HG03575 (cell line): ENCODE data around the gene TAF4B.
"Not testable (repeated sequence)": the region's sequence is repeated elsewhere in the genome, so short reads cannot be mapped to it uniquely, and the experiment has no call there.

ENCODE experiments used
- ATAC-seq: cut with Tn5 transposase; IDR thresholded peaks from one replicate; pipeline ENCODE4 v1.9.1; 2021; ENCODE audit not compliant: unreplicated experiment, insufficient number of reproducible peaks, low FRiP score; ENCODE audit errors: extremely low read depth

The TAF4B gene, protein sequence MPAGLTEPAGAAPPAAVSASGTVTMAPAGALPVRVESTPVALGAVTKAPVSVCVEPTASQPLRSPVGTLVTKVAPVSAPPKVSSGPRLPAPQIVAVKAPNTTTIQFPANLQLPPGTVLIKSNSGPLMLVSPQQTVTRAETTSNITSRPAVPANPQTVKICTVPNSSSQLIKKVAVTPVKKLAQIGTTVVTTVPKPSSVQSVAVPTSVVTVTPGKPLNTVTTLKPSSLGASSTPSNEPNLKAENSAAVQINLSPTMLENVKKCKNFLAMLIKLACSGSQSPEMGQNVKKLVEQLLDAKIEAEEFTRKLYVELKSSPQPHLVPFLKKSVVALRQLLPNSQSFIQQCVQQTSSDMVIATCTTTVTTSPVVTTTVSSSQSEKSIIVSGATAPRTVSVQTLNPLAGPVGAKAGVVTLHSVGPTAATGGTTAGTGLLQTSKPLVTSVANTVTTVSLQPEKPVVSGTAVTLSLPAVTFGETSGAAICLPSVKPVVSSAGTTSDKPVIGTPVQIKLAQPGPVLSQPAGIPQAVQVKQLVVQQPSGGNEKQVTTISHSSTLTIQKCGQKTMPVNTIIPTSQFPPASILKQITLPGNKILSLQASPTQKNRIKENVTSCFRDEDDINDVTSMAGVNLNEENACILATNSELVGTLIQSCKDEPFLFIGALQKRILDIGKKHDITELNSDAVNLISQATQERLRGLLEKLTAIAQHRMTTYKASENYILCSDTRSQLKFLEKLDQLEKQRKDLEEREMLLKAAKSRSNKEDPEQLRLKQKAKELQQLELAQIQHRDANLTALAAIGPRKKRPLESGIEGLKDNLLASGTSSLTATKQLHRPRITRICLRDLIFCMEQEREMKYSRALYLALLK

DNA sequence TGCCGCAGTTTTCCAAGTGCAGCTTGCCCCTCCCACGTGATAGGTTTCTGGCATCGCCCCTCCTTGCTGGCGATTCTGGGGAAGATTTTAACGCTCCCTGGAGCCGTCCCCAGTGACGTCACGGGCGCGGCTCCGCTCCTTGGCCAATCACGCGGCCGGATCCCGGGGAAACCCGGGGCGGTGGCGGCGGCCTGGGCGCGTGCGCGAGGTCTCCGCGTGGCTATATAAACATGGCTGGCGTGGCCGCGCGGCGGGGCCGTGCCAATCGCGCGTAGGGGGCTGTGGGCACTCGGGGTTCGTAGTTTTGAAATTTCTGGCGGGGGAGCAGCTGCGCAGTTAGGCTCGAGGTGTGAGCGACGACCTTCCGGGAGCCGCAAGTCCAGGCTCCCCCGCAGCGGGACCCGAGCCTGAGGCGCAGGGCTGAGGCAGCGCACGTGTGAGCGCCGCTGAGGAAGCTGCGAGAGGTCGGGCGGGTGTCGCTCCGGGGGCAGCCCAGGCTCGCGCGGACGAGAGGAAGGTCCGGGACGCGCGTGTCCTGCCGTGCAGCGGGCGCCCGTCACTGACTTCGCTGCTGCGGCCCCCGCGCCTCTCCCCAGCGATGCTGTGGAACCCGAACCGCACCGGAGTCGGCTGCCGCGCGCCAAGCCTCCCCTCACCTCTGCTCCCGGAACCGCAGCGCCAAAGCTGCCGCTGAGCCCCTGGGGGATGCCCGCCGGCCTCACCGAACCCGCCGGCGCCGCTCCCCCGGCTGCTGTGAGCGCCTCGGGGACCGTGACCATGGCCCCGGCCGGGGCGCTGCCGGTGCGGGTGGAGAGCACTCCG, at the start of gene TAF4B:
Gene TAF4B, plus strand, starts transcription at position 217 of the 822 bp plus-strand sequence. Its CDS starts 489 bp downstream, at position 706.
- ATAC-seq, result peak; percentile 28

- no peak for ATAC-seq
Measured at GRCh38 chr18:26181343-26181826, 44.9 kb upstream of the TAF4B start.

GRCh38 chr18:26183395-26184112, 42.7 kb upstream of the TAF4B start:
- ATAC-seq, result no peak

GRCh38 chr18:26185267-26185666, 41.0 kb upstream of the TAF4B start:
- no peak for ATAC-seq

DNA sequence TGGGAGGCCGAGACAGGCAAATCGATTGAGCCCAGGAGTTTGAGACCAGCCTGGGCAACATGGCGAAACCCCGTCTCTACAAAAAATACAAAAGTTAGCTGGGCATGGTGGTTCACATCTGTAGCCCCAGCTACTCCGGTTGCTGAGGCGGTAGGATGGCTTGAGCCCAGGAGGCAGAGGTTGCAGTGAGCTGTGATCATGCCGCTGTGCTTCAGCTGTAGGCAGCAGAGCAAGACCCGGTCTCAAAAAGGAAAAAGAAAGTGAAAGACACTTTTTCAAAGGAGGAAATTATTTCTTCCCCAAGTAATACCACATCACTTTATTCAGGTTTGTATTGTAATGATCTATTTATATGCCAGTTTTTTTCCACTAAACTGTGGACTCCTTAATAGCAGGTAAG, 35.7 kb upstream of the TAF4B start:
- ATAC-seq, result peak; percentile 72

GRCh38 chr18:26192233-26192632, 34.0 kb upstream of the TAF4B start:
- no peak for ATAC-seq

- no peak for ATAC-seq
Measured at GRCh38 chr18:26196605-26197004, 29.6 kb upstream of the TAF4B start.

DNA sequence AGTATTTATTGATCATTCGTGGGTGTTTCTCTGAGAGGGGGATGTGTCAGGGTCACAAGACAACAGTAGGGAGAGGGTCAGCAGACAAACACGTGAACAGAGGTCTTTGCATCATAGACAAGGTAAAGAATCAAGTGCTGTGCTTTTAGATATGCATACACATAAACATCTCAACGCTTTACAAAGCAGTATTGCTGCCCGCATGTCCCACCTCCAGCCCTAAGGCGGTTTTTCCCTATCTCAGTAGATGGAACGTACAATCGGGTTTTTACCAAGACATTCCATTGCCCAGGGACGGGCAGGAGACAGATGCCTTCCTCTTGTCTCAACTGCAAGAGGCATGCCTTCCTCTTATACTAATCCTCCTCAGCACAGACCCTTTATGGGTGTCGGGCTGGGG, 24.2 kb upstream of the TAF4B start:
- ATAC-seq, result not testable (repeated sequence)

- no peak for ATAC-seq
Measured at GRCh38 chr18:26205318-26205717, 20.9 kb upstream of the TAF4B start.

GRCh38 chr18:26206488-26206887, 19.8 kb upstream of the TAF4B start:
- no peak for ATAC-seq

DNA sequence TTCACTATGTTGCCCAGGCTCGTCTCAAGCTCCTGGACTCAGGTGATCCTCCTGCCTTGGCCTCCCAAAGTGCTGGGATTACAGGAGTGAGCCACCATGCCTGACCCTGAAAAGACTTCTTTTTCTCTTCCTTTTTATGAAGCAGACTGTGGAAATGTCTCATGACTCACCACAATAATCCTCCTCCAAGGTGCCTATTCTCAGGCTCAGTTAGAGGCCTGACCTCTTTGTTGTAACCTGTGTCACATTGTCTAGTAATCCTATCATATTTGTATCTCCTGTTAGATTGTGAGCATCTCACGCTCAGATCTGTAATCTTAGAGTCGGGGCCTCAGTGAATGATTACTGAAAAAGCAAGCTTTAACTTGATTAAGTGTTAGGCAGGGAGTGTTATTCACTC, 18.3 kb upstream of the TAF4B start:
- ATAC-seq, result no peak

DNA sequence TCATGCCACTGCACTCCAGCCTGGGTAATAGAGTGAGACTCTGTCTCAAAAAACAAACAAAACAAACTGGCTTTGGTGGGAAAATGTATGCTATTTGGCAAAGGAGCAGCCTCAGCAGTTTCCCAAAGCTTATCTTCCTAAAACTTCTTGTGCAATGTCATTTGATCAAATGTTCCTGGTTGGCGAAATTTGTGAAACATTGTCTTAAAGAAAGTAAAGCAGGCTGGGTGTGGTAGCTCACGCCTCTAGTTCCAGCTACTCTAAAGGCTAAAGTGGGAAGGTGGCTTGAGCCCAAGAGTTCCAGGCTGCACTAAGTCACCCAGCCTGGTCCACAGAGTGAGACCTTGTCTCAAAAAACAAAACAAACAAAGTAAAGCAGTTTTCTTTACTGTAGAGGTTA, 17.3 kb upstream of the TAF4B start:
- ATAC-seq, result no peak

GRCh38 chr18:26210147-26210546, 16.1 kb upstream of the TAF4B start:
- ATAC-seq, result no peak

DNA sequence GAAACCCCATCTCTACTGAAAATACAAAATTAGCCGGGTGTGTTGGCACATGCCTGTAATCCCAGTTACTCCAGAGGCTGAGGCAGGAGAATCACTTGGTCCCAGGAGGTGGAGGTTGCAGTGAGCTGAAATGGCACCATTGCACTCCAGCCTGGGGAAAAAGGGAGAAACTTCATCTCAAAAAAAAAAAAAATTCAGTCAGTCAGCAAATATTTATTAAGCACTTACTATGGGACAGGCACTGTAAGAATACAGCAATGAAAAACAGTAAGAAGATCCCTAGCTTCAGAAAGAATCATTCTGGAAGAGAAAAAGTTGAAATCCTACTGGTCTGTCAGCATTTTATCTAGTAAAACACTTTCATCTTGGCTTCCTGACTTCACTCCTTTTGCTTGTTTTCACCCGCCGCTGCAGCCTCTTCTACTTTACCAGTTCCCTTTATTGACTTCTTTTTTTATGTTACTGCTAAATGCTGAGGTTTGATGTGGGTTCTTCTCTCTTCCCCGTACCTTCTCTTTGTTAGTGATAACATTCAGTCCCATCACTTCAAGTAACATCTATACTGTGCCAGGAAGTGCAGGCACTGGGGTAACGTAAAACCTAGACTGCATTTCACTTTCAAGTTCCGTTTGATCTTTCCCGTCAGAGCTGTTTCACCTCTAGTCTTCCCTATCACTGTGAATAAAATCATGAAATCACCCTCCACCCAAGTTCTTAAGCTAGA, 10.8 kb upstream of the TAF4B start:
- ATAC-seq, result peak; percentile 87

DNA sequence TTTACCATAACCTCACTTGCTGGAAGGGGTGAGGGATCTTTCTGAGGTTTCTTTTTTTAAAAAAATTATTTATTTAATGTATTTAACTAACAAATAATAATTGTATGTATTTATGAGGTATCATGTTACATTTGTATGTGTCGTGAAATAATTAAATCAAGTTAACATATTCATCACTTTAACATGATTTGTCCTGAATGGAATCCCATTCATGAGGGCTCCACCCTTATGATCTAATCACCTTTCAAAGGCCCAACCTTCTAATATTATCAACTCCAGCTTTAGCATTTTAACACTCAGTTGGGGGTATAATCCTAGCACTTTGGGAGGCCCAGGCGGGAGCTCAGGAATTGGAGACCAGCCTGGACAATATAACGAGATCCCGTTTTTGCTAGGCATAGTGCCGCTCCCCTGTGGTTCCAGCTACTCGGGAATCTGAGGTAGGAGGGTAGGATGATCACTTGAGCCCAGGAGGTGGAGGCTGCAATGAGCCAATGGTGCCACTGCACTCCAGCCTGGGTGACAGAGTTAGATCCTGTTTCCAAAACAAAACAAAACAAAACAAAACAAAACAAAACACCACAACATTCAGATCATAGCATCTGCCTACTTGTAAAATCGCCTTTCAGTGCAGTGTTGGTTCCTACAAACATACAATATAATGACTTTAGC, 1.1 kb upstream of the TAF4B start:
- ATAC-seq, result no peak

DNA sequence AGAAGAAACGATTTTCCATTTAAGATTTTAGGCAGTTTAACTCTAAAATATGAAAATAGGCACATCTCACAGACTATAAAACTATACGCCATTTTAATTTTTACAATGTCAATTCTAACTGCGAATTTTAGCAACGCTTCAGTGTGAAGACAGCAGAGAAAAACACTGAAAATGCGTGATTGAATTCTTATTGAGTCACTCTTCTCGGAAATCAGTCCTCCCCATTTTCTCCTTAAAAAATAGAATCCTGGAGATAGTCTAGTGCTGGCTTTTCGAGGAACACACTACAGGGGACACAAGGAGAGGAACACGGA, 373 bp upstream of the TAF4B start:
- no peak for ATAC-seq

GRCh38 chr18:26227051-26227670, 916 bp downstream of the TAF4B start:
- no peak for ATAC-seq
